Measurements from ENCODE around the gene SPTLC1.
"Not testable (repeated sequence)": the region's sequence is repeated elsewhere in the genome, so short reads cannot be mapped to it uniquely, and the experiment has no call there.

Gene SPTLC1

DNA sequence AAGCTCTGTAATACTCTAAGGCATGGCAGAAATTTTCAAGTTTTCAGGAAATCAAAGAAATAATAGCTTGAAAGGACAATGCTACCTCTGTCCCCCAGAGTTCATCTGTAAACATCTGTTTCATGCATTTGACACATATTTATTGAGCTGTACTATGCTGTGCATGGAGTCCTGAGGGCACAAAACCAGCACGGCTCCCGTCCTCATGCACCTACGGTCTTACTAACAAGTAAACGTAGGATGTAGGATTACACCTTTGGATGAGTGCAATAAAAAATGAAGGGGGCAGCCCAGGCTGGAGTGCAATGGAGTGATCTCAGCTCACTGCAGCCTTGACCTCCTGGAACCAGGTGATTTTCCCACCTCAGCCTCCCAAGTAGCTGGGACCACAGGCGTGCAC is 81.9 kb downstream of the SPTLC1 start:
- DNase-seq (ENCODE audit: low read depth): no peak

DNA sequence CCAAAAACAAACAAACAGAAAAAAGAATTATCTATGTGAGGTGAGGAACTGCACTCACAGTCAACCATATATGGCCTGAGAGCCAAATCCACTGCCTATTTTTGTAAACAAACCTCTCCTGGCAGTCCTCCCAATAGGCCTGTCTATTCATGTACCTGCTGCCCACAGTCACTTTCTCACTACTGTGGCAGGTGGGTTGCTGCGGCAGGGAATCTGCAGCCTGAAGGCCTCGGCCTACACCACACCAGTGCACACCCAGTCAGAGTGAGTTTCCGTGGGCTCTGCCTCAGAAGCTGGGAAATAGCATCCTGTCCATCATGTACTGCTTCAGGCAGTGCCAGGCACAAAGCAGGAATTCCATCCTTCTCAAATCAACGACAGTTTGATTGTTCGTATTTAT is 82.3 kb downstream of the SPTLC1 start:
- no peak for DNase-seq (ENCODE audit: low read depth)

DNA sequence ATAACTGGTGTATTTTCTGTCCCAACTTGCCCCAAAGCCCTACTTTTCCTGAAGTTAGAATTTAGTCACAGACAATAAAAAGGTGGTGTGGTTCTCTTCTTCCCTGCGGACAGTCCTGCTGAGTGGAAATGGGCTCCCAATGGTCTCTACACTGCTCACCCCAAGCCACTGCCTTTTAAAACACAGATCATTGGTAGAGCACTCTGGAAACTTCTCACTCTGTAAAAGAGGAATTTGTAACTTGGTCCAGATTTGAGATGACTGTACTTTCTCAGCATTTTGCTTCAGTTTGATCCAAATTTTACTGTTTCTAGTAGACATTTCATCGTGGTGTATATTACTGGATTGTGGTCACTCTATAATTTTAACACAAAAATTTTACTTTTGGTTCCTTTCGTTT is 84.8 kb downstream of the SPTLC1 start:
- DNase-seq (ENCODE audit: low read depth): no peak

DNA sequence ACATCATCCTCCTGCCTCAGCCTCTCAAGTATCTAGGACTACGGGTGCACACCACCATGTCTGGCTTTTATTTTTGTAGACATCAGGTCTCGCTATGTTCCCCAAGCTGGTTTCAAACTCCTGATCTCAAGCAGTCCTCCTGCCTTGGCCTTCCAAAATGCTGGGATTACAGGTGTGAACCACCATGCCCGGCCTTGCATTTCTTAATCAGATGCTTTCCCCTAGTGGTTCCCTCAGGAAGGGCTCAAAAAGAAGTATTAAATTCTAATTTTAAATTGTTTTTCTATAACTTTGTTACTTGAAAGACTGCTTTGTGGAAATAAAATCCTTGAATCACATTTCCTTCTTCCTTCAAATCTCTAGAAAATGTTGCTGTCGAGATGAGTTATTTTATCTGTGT is 85.7 kb downstream of the SPTLC1 start:
- no peak for DNase-seq (ENCODE audit: low read depth)

DNA sequence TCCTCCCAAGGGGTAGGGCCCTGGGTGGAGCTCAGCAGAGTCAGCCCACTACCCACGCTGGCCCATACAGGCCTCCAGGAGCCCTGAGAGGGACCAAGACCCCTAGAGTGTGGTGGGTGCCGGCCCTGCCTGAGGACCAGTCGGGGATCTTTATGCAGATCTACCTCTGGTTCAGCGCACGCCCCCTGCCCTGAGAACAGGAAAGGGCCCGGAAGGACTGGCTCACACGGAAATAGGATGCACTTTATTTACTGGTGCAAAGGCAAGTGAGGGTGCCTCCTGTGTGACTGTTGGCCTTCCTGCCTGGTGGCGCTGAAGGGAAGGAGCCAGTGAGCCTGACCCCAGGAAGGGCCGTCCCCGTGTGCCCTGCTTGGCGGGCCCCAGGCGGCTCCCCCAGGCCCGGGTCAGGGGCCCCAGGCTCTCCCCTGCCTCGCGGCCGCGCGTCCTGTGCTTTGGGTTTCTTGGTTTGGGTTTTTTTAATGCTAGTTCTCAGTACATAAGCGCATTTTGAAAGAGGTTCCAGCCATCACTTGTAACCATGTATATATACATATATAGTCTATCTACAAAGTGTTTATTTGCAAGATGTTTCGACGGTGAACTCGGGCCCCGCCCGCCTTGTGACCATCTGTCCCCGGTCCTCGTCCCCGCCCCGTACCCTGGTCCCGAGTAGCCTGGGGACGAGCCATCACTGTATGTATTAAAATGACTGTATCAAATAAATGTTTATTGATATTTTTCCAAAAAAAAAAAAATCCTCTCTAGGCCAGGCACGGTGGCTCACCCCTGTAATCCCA is 88.8 kb downstream of the SPTLC1 start:
- DNase-seq (ENCODE audit: low read depth): no peak

DNA sequence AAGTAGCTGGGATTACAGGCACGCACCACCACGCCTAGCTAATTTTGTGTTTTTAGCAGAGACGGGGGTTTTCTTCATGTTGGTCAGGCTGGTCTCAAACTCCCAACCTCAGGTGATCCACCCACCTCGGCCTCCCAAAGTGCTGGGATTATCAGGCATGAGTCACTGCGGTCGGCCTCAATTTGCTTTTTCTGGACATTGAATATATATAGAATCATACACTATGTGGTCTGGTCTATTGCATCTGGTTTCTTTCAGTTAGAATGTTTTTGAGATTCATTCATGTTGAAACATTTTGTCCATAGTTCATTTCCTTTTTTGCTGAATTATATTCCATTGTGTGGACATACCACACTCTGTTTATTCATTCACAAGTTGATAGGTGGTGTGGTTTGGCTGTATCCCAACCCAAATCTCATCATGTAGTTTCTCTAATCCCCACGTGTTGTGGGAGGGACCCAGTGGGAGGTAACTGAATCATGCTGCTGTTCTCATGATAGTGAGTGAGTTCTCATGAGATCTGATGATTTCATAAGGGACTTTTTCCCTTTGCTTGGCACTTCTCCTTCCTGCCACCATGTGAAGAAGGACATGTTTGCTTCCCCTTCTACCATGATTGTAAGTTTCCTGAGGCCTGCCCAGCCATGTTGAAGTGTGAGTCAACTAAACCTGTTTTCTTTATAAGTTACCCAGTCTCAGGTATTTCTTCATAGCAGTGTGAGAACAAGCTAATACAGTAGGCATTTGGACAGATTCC is 93.2 kb downstream of the SPTLC1 start:
- DNase-seq (ENCODE audit: low read depth): peak; percentile 99

DNA sequence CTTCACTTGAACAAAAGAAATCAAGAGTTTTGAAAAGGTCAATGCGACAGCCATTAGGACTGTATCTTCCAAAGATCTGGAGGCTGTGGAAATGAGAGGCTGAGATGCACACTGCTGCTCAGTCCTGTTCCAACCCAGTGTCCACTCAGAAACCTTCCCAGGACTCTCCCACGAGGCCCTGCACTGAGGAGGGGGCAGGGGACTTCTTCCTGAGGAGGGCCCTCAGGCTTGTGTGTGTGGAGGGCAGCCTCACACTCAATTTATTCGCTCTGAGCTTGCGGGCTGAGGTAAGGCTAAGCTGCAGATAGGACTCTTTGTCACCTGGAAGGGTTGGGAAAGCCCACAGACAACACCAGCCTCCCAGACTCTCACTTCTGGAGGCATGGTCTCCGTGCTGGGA is 95.6 kb downstream of the SPTLC1 start:
- DNase-seq (ENCODE audit: low read depth): no peak

DNA sequence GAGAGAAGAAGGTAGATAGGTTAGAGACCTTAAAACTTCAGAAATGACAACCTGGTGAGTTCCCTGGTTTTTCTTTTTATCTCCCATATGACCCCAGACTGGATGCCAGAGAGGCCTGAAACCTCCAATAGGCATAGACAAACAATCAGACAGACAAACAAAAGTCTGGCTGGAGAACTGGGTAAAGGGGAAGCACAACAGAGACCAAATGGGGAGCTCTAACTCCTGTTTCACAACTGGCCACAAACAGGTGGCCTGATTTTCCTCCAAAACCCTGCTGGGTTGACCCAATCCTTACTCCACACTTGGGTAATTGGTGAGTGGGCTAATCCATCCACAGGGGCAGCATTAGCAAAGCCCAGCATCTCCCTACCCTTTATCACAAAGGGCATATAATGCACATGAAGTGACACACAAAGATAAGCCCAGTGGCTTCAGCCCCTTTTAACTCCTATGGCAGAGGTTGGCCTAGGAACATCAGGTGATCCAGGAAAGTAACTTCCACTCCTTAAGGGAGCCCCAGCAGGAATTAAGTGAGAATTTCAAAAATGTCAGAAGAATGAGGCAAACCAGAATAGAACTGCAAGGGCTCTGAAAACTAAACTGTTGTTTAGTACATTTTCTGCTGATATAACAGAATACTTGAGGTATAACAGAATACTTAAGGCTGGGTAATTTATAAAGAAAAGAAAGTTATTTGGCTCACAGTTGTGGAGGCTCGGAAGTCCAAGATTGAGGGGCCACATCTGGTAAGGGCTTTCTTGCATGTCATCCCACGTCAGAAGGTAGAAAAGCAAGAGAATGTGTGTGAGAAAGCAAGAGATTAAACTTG is 104.3 kb downstream of the SPTLC1 start:
- peak; percentile 49 for DNase-seq (ENCODE audit: low read depth)

DNA sequence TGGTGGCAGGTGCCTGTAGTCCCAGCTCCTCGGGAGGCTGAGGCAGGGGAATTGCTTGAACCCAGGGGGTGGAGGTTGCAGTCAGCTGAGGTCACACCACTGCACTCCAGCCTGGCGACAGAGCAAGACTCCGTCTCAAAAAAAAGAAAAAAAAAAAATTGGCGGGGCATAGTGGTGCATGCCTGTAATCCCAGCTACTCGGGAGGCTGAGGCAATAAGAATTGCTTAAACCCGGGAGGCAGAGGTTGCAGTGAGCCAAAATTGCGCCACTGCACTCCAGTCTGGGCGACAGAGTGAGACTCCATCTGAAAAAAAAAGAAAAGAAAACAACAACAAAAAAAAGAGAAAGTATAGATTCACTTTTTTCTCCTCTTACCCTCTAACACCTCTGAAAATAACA is 105.0 kb downstream of the SPTLC1 start:
- peak; percentile 27 for DNase-seq (ENCODE audit: low read depth)

DNA sequence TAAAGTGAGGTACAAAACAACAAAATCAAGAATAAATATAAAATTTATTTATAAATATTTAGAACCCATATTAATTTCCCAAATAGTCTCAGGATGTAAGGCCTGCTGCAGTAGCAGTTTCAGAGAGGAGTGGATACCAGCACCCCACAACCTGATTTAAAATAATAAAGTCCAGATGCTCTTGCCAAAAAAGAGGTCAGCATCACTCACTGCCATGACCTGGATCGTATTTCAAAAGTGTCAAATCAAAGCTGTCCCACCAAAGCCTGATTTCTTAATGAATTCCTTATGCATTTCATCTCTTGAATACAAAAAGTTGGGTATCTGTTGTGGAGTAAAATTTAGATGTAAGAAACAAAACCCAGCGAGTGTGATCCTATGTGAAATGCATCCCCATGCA is 107.2 kb downstream of the SPTLC1 start:
- DNase-seq (ENCODE audit: low read depth): no peak

DNA sequence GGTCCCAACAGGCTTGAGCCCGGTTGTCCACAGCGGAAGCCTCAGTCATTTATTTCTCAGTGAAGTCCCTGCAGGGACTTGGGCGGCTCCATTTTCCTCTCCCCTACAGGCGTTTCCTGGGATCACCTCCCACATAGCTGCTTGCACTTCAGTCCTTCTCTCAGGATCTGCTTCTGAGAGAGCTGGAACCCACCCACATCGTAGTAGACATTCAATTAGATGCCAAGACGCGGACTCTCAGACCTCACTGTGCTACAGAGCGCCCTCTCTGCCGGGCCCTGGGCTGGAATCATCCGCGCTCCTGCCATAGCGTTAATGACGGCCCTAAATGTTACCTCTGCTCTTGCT is 111.2 kb downstream of the SPTLC1 start:
- DNase-seq (ENCODE audit: low read depth): no peak

DNA sequence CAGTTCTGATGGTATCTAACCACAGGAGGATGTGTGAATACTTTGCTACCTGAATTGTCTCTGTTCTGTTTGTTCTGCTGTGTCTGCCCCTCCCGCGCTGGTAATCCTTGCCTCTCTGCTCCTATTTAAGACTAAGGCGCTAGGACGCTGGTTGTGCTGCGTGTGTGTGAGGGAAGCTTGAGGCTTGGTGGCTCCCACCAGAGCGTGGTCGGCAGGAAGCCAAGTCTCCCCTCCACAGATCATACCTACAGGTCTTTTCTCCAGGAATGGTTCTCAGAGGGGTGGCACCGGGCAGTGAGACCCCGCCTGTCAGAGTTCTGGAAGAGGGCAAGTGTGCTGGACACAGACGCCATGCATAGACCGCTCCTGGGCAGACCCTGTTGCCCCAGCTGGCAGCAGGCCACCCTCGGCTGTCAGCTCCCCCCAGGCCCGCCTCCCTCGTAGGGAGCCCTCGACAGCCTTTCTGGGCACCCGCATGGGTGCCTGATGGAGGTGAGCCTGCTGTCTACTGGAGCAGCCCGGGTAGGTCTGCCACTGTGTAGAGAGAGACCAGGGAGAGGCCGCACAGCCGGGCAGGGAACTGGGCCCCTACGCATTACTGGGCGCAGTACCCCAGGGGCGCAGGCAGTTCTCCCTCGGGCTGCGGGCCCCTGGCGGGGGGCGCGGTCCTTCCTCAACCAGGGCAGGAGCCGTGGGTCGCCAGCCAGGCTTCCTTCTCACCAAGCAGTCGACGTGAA is 111.7 kb downstream of the SPTLC1 start:
- DNase-seq (ENCODE audit: low read depth): no peak

DNA sequence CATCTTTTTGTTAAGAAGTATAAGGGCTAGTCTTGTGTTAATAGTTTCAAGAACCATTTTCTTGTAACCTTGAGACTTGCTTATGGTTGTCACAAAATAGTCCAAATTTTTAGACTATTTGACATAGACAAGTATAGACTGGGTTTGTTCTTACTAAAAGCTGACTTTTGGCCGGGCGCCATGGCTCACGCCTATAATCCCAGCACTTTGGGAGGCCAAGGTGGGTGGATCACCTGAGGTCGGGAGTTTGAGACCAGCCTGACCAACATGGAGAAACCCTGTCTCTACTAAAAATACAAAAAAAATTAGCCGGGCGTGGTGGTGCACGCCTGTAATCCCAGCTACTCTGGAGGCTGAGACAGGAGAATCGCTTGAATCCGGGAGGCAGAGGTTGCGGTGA is 113.3 kb downstream of the SPTLC1 start:
- DNase-seq (ENCODE audit: low read depth): not testable (repeated sequence)

DNA sequence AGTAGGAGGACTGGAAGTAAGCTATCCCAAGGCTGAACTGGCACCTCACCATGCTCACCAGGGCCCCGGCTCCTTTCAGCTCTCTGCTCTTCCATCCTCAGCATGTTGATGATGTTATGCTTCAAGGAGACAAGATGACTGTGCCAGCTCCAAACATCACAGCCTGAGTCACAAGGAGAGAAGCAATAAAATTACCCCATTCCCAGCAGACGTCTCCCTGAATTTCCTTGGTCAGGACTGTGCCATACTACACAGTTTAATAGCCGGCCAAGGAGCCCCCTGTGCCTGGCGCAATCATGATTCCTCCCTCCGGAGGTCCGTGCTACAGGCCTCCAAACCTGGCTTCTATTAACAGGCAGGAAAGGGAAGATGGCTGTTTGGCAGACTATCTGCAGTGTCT is 114.0 kb downstream of the SPTLC1 start:
- peak; percentile 59 for DNase-seq (ENCODE audit: low read depth)

DNA sequence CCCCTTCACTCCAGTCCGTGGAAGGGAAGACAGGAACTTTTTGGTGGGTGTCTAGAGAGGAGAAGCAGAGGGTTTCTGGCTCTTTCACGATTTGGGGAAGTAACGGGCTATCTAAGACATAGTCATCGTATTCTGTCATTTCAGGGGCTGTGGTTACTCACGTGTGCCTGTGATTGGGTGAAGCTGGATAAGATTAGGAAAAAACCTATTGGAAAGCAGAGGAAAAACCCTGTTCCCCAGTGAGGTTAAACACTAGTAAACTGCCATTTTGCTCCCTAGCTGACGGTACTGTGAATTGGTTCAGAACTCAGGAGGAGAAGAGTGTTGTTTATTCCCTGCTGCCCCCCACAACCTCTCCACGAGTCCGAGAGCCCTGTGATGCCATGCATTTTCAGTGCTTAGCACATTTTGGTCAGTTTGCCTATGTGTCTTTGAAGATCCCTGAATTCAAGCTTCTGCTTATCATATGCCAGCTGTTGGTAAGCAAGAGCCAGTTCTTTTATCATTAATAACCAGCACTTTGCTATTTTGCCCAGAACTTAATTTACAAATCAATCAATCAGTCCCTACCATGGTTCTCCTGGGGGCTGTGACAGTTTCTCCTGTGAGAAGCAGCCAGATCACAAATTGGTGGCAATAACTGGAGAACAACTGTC is 120.1 kb downstream of the SPTLC1 start:
- no peak for DNase-seq (ENCODE audit: low read depth)

DNA sequence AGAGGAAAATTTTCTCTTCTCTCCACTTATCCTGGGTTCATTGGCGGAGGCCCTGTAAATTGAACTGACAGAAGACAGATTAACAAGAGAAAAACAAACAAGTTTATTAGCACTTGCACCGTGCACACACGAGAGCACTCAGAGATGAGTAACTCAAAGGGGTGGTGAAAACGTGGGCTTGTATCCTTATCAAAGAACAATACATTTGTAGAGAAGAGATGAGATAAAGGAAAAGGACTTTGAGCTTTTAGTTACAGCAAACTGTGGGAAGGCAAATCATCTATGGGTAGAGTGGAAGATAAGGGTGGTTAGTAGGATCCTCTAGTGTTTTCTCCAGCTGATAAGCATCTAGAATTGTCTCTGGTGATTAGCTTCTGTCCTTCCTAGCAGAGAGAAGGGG is 120.8 kb downstream of the SPTLC1 start:
- peak; percentile 22 for DNase-seq (ENCODE audit: low read depth)

DNA sequence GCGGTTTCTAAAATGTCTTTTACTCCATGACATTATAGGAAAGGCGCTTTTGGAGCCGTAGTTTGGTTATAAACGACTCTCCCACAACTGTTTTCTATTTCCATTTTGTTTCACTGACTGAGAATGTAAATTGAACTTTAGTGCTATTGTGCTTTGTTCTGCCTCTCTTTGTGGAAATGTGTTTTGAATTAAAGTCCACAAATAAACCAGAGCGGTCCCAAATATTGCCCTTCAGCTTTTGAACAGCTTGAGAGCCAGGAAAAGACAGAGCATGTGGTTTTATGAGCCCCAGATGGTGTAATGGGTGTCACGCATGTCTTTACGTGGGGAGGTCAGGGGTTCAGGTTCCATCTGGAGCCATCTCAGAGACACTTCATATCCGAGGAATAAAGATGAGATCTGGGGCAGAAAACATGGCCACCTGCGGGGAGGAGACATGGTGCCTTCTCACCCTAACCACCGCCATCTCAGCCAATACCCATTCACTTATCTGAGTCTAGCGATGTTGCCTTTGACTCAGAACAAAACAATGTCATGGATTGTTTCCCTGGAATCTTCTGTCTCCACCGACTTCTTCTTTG is 122.7 kb downstream of the SPTLC1 start:
- peak; percentile 19 for DNase-seq (ENCODE audit: low read depth)

DNA sequence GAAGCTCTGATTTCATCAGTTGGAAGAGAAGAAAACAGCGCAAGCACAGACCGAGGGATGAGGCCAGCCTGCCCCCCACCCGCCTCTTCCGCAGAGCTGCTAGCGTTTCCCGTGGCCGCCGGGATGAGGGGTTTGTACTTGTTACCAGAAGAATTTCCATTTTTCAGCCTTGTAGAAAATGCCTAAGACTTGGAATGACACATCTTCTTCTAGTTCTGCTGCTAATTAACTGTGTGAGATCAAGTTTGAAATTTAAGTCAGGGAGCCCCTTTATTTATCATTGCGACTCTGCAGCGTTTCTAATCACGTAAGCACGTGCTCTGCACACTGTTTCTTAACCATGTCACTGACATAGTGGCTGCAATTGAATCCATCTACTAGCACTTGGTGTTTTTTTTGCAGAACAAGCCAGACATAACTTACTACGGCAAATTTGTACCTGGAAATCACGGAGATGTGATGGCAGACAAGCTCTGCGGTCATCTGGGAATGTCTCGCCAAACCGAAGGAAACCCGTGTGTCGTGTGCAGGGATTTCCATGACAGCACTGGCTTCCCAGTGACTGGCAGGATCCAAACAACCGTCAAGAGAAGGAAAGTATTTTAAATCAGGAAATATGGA is 123.4 kb downstream of the SPTLC1 start:
- no peak for DNase-seq (ENCODE audit: low read depth)

DNA sequence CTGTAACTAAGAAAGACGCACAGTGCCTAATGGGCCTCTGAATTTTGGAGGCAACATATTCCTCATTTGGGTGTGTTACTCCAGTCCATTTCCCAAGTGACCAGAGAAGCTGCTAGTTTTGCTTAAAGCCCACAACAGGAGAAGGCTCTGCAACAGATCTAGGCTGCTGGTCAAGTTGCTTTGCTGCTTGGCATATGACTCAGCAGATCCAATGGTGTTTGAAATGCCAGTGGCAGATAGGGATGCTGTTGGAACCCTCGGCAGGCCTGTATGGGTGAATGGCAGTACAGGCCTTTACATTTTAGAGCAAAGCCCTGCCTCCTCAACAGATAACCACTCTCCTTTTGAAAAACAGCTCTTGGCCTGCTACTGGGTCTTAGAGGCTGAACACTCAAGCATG is 129.0 kb downstream of the SPTLC1 start:
- DNase-seq (ENCODE audit: low read depth): peak; percentile 17

DNA sequence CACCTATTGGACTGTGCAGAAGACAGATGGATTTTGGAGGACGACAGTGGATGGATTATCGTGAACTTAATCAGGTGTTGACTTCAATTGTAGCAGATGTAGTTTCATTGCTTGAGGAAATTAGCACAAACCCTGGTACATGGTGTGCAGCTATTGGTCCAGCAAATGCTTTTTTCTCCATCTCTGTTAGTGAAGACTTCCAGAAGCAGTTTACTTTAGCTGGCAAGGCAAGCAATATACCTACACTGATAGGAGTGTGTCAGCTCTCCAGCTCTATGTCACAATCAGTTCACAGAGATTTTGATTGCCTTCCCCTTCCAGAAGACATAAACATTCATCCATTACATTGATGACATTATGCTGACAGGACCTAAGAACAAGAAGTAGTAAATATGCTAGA is 129.5 kb downstream of the SPTLC1 start:
- DNase-seq (ENCODE audit: low read depth): no peak
